GM21360 (cell line): ENCODE results near the gene NKG7.
A peak's percentile ranks its signal among the peaks of the same experiment; 100 is the strongest.

Experiments
- ATAC-seq: cut with Tn5 transposase; IDR thresholded peaks from one replicate; pipeline ENCODE4 v1.9.1; 2021; ENCODE audit warnings: mild to moderate bottlenecking, moderate library complexity; ENCODE audit not compliant: unreplicated experiment

NKG7 gene

DNA sequence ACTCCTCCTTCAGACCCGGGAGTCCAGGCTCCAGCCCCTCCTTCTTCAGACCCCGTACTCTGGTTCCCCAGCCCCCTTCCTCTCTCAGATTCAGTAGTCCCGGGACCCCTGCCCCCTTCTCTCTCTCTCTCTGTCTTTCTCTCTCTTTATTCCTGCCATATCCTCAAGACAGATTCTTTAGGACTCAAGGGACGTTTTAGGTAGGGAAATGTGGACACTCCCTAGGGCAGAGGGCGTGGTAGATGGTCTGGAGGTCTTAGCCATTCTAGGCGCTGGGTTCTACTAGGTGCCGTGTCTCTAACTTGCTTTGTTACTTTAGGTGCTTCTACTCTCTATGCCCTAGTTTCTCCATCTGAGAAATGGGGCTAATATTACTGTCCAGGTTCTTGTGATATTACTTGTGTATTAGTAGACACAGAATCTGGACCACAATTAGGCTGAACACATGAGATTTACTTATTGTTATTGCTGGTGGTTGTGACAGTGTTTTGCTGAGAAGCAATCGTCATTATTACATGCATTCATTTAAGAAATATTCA lies 18.7 kb upstream of the NKG7 start:
- no peak for ATAC-seq

DNA sequence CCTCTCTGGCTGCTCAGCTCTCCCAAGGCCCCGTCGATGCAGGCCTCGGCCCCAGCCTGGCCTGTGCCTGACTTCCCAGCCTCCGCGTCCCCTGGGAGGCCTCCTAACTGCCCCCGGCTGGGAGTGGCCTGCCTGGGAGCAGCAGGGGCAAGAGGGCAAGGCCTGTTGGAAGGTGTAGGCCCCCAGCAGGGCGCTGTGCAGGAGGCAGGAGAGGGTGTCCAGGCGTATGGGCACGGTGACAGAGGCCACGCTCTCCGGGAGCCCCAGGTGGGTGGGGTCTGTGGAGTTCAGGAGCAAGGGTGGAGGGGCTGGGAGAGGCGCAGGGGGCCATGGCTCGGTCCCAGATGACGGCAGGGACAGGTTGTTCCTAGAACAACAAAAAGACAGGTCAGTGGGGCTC lies 16.7 kb upstream of the NKG7 start:
- ATAC-seq: no peak

DNA sequence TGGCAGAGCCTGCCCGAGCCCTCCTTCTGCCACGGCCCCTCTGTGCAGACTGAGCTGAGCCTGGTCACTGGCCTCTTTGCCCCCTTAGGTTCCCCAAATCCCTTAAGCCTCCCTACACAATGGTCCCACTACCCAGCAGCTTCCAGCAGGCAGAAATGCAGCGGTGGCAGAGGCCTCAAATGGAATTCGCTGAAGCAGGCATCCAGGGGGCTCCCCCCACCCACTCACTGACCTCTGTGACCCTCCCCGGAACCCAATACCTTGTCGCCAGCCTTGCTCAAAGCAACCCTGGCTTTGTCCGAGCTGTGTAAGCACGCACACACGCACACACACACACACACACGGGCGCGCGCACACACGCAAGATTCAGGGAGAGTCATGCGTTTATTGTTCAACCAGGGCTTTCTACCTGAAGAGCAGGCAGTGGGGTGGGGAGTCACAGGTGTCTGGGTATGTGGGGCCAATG lies 15.5 kb upstream of the NKG7 start, which contains the start of gene LIM2:
TSS of gene LIM2 (minus strand) at position 51 of the 466 bp plus-strand sequence. CDS start 531 bp downstream, outside the sequence.
- no peak for ATAC-seq

DNA sequence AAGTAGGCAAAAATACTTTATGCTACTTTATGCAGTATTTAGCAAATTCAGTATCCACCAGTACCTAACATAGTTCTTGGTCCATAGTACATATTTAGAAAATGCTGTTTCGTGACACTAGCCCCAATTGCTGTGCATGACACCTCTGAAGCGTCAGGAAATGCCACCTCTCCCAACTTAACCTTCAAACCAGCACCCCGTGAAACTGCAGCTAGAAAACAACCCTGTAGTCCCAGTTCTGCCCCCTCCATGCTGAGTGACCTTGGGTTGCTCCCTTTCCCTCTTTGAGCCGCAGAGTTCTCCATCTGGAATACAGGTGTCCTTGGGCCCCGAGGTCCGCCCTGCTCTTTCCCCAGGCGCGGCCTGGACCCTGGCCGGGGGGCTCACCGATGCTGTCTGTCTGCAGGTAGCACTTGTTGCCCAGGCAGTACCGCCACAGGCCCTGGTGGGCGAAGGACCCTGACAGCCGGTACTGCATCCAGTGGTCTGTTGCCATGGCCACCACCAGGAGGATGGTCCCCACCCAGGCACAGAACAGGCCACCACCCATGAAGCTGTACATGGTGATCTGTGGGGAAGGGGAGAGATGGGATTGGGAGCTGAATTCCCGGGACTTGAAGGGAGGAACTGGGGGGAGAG lies 14.5 kb upstream of the NKG7 start:
- ATAC-seq: no peak

DNA sequence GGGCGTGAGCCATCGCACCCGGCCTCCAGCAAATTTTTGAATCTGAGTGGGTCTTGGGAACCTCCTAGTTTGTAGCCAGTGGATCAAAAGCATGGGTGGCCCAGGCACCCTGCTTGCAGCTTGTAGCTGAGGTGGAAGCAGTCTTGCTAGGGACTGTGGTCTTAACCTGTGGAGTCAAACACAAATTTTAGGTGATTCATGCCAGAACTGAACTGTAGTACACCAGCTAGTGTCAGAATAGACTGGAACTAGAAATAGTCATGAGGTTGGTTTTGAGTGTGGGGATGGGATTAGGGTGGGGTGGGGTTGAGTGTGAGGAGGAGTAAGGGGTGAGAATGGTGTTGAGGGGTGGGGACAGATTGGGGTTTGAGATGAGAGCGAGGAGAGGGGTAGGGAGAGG lies 9.6 kb upstream of the NKG7 start:
- ATAC-seq: no peak

DNA sequence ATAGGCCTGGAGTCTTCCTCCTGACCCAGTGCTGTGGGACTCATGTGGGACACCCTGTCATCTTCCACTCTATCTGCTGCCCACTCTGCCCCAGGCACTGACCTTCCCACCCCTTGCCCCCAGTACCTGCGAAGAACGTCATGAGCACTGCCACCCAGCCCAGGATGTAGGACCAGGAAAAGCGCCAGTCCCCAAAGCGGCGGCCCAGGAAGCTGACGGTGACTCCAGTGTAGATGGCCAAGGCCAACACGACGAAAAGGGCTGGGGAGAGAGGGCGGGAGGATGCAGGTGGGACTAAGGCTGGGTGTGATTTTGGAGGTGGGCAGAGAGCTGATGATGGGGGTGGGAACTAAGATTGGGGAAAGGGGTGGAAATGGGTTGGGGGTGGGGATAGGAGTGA lies 7.9 kb upstream of the NKG7 start:
- ATAC-seq: no peak

DNA sequence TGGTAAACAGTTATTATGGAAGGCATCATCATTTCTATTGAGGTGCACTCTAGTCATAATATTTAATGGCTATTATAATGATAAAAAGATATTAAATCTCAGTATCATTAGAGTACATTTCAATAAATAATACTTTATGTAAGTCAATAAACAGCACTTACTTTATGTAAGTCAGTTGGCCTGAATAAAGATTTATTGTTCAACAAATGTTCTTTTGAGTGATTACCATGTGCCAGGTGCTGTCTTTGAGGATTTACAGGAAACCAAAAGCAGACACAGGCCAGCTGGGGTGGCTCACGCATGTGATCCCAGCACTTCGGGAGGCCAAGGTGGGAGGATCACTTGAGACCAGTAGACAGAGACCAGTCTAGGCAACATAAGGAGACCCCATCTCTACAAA lies 5.0 kb upstream of the NKG7 start:
- no peak for ATAC-seq

DNA sequence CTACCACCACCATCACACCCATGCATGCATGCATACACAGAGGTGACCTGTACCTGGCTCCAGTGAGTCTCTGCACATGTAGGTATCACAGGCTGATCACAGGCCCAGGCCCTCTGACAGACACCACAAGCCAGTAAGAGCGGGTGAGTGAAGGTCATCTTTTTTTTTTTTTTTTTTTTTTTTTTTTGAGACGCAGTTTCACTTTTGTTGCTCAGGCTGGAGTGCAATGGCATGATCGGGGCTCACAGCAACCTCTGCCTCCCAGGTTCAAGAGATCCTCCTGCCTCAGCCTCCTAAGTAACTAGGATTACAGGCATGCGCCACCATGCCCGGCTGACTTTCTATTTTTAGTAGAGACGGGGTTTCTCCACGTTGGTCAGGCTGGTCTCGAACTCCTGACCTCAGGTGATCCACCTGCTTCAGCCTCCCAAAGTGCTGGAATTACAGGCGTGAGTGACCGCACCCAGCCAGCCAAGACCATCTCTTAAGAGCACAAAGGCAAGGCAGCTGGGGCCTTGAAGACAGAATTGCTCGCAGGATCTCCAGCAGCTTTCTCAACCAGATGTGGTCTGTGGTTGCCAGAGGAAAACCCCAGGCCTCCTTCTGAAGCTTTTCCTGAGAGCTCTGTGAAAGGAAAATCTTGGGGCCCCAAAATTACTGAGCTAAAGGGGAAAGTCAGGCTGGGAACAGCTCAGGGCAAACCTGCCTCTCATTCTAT lies 3.2 kb upstream of the NKG7 start:
- no peak for ATAC-seq

DNA sequence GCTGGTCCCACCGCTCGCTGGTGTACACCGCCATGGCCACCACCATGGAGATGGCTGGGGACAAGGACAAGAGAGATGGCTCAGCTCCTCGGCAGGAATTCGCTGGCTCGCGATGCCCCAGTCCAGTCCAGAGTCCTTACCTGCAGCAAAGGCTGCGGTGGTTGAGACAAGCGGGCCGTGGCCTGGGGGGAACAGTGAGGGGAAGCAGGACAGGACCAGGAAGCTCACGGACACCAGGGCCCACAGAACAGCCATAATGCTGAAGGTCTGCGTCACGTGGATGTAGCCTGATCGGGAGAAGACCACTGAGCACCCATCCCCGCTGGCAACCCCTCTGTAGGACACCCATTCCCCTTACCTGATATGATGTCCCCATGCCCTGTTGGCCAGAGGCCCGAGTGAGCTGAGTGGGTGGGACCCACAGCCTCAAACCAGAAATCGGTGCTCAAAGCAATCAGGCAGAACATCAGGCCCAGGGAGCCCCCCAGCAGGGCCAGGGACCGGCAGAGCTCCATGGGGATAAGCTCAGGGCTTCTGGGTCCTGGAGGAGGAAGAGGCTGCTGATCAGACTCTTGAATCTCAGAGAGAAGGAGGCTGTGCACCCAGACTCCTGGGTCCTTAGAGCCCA lies 319 bp downstream of the NKG7 start:
- ATAC-seq: no peak

DNA sequence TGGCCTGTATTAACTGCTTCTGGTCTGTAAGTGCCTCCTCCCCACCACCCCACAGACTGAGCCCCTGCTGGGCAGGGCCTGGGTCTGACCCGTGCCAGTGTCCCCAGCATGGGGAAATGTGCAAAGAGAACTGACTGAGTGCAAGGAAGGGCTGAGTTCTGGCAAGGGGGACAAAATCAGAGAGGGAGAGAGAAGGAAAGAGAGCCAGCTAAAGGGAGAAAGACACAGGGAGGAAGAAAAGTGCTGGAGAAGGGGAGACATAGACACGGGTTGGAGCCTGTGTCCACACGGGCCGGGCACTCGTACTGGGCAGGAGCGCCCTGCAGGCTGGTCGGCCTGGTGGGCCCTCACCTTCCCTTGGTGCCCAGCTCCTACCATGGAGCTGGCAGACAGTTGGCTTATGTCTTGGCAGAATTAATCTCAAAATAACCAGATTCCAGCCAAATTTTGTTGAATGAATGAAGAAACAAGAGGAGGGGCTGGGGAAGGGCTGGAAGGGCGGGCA lies 1.2 kb downstream of the NKG7 start:
- no peak for ATAC-seq

DNA sequence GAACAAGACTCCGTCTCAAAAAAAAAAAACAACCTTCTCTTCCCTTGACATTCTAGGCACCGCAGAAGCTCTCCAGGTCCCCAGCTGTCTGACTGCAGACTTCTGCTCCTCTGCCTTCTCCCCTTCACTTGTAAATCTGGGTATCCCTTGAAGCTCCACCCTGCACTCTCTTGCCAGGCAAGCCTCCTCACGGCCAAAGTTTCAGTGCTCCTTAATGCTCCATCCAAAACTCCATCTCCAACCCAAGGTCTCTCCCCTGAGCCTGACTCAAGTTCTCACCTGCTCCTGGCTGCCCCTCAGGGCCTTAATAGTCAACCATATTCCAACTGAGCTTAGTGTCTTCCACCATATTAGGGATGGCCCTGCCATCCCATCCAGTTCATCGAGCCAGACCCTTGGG lies 2.2 kb downstream of the NKG7 start:
- no peak for ATAC-seq

DNA sequence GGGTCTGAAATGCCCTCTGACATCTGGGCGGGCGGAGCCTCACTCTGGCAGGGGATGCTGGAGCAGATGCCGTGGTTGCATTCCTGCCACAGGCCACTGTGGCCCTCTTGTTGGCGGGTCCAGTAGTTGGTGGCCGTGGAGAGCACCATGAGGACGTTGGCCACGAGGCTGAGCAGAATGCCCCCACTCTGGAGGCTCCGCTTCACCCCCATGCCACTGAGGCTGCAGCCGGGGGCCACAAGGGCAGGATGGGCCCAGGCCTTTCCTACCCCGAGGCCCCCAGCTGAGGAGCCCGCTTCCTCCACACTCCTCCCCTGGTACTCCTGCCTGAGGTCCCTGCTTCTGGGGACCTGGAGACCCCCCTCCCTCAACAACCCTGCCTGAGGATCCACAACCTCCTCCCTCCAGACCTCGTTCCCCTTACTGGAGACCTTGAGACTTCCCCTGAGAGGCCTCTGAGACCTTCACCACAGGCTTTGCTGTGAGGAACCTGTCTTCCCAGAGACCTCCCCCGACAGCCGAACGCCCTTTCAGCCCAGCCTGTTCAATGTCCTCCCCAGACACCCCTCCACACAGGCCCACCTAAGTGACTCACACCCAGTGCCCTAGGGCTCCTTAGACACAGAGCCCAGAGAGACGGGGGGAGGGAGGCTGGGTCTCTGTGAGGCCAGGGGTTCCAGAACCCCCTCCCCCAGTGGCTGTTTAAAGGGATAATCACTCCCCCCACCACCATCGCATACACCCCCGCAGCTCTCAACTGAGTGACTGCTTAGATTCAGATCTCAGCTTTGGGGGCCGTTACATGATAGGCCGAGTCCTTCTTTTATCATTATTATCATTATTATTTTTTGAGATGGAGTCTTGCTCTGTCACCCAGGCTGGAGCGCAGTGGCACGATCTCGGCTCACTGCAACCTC lies 3.8 kb downstream of the NKG7 start, which contains the start of gene CLDND2:
TSS of gene CLDND2 (minus strand) at position 638 of the 917 bp plus-strand sequence. CDS start at position 212, 426 bp downstream.
- ATAC-seq: no peak

DNA sequence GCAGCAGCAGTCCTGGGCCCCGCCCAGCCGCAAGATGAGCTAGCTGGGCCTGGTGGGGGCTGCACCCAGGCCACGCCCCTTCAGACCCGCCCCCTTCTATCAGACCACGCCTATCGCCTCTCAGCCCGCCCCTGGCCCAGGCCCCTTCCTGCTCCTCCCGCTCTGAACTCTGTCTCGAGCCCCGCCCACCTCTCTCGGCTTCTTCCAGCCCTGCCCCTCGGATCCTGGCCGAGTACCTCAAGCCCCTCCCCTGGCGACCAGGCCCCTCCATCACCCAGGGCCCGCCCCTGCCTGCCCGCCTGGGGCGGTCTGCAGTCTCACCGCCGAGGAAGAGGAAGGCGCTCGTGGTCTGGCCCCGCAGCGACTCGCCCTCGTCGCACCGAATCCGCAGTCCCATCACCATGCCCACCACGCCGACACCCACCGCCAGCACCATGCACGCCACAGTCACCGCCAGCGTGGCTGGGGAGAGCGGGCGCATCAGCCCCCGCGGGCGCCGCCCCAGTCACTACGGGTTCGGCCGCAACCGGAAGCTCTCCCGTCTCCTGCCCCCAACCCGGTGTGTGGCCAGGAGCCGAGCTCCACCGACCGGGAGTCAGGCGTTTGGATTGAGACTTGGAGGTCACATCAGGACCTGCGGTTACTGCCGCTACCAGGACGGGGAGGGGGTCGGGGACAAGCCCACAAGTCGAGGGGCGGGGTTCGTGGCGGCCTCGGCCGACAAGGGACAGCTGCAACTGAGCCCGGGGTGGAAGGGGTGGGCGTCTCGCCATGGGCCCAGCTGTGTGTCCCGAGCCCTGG lies 4.7 kb downstream of the NKG7 start:
- peak; percentile 65 for ATAC-seq

DNA sequence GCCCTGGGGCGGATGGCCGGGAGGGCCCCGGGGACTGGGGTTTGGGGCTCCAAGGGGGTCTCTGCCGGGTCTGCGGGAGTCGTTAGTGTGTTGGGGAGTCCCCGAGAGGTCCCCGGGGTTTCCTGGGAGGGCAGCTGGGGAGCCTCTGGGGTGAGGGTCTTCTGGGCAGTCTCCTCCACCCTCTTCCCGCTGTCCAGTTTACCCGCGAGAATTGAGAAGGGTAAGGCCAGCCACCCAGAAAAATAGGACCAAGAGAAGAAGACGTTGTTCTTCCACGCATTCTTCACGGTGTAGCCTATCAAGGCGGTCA lies 5.2 kb downstream of the NKG7 start:
- peak; percentile 22 for ATAC-seq

DNA sequence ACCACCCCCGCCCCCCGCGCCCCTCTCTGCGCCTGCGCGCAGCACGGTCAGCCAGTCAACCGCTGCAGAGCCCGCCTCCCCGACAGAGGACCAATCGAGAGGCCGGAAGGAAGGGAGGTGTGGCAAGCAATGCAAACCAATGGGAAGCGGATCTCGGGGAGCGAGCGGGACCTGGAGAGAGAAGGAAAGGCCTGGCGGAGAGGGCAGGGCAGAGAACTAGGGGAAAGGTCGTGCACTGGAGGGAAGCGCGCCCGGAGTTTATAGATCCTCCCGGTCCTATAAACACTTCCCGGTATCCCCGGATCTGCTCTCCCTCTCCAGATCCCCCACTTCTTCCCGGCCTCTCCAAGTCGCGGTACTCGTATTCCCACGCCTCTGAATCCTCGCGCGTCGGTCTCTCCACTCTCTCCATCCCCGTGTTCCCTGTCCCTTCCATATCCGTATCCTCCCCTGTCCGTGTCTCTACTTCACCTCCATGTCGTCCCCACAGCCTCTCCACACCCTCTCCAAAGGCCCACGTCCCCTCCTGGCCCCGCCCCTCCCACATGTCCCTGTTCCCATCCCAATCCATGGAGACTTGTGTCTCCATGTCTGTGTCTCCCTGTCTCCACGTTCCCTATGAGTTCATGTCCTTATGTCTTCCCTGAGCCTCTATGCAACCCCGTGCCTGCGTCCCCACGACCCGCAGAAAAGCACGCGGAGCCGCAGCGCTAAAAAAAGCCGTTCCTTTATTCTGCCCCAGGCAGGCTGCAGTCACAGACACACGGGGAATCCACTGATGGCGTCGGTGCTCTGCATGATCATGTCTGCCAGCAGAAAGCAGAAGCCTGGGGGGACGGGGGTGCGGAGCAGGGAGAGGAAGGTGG lies 5.8 kb downstream of the NKG7 start:
- ATAC-seq: peak; percentile 39

DNA sequence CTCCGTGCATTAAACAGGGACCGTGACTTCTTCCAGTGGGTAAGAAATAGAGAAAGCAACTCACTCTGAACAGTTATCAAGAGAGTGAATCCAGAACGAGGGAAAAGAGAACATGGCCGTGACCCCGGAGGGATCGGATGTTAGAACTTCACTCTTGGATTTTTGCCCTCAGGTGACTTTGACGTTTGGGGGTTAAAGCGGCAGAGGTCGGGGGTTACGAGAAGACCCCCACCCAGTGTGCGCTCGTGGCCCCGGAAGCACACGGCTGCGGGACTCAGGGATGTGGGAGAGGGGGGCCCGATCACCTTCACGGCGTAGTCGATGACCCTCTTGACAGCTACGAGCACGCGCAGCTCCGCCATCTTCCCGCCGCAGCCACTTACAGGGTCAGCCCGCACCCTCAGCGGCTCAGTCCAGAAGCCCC lies 6.5 kb downstream of the NKG7 start, which contains the start of gene ETFB:
TSS of gene ETFB (minus strand) at position 424 of the 424 bp plus-strand sequence. CDS start at position 362, 62 bp downstream.
- no peak for ATAC-seq

DNA sequence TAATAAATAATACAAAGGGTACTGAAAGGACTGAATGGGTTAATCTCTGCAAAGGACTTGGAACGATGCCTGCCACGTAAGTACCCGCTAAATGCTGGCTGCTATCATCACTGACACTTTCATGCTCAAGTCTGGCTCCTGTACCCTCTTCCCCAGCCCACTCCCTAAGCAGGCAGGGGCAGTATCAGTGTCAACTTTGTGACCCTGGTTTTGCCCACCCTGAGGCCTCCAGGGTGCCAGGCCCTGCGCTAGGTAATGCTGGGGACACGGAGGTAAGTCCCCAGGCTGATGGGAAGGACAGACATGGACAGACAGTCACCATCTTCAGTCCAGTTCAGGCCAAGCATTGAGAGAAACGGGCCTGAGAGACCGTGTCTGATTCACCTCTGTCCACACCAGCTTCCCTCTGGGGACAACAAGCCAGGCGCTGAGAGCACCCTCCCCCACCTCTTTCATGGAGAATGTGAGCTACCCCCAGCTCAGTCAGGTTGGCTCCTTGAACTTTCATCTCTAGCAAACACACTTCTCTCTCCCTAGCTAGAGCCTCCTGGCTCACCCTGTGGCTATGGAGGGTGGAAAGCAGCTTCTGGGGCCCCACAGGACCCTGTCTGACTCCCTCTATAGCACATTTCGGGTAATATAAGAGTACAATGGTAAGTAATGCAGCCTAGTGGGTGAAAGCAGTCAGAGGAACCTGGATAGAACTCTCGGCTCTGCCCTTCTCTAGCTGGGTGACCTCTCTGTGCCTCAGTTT lies 7.1 kb downstream of the NKG7 start:
- ATAC-seq: no peak
